Natural killer cell (primary cell): Measurements from ENCODE around the gene FOXP1. TPM values are rescaled to one million over a fixed set of nuclear protein-coding genes. Genes with fewer than 3 reads are reported as not detected.

ENCODE experiments used
- ATAC-seq, 3 donors: fragments of 150-1000 bp in 2 of 3; fragments of 200-7000 bp in 1 of 3; cut with Tn5 transposase; 1 replicate in 1 of 3; 2 replicates in 2 of 3; pipeline ENCODE4 v1.10.0; 2021; ENCODE audit warnings: mild to moderate bottlenecking in 2 of 3, moderate library complexity in 2 of 3
- DNase-seq, 2 donors: peaks; one replicate each; pipeline versions ENCODE4 v3.0.0 to v3.0.0-alpha.2; 2013 to 2021; ENCODE audit warnings: mixed read lengths in 1 of 2
- H3K27ac ChIP-seq: one replicate; pipeline ENCODE4 v1.5.1; 2013; ENCODE audit warnings: mild to moderate bottlenecking, low read length
- H3K27me3 ChIP-seq: one replicate; pipeline ENCODE4 v1.6.1; 2013; ENCODE audit warnings: low read length; ENCODE audit not compliant: control insufficient read depth, insufficient read depth
- H3K36me3 ChIP-seq: one replicate; pipeline ENCODE4 v1.6.1; 2013; ENCODE audit warnings: low read length; ENCODE audit not compliant: control insufficient read depth, insufficient read depth
- H3K4me1 ChIP-seq: one replicate; pipeline ENCODE4 v1.6.1; 2013; ENCODE audit warnings: low read length; ENCODE audit not compliant: control insufficient read depth, insufficient read depth
- H3K4me3 ChIP-seq: one replicate; pipeline ENCODE4 v1.5.1; 2013; ENCODE audit warnings: low read length
- H3K9me3 ChIP-seq: one replicate; pipeline ENCODE4 v1.6.1; 2013; ENCODE audit warnings: low read length; ENCODE audit not compliant: control insufficient read depth, insufficient read depth
- H3K27ac Mint-ChIP-seq, 2 donors: one replicate each; pipeline ENCODE4 v1.8.0; 2022; ENCODE audit warnings: mild to moderate bottlenecking in 2 of 2, mixed read lengths in 2 of 2, moderate library complexity in 1 of 2
- H3K27me3 Mint-ChIP-seq, 2 donors: one replicate each; pipeline ENCODE4 v1.8.0; 2022; ENCODE audit warnings: low read depth in 2 of 2, mixed read lengths in 2 of 2
- H3K36me3 Mint-ChIP-seq: one replicate; pipeline ENCODE4 v1.8.0; 2022; ENCODE audit warnings: mixed read lengths
- H3K4me1 Mint-ChIP-seq, 2 donors: one replicate each; pipeline ENCODE4 v1.8.0; 2022; ENCODE audit warnings: mixed read lengths in 2 of 2
- H3K4me3 Mint-ChIP-seq: one replicate; pipeline ENCODE4 v1.8.0; 2022; ENCODE audit warnings: mild to moderate bottlenecking, moderate library complexity, mixed read lengths
- H3K9me3 Mint-ChIP-seq, 2 donors: one replicate each; pipeline ENCODE4 v1.8.0; 2022; ENCODE audit warnings: mixed read lengths in 2 of 2
- WGBS: methylation state at CpG from one replicate; pipeline ENCODE4 v1.1.7; 2013; ENCODE audit warnings: missing lambda C conversion rate; ENCODE audit not compliant: insufficient coverage; 5-methylcytosine and 5-hydroxymethylcytosine counted together
- intact Hi-C: fragments of 100-400 bp; cut with micrococcal nuclease; formaldehyde crosslinking; loops from one replicate; pipeline ENCODE4 v1.14.2; 2022
- total RNA-seq, 4 donors: library from RNA; stranded (reverse); fragments of 120-200 nt in 1 of 4; gene quantifications; one replicate each; pipeline versions ENCODE4 v1.2.3 to v1.2.4, GENCODE V29; 2013 to 2022
- TF ChIP-seq, protein P1 (sequence below): fragments of 200-600 bp; IDR thresholded peaks from one replicate; pipeline ENCODE4 v1.8.0; 2022; ENCODE audit warnings: antibody characterized with exemption

The FOXP1 gene
- total RNA-seq, 3 donors from 2014 or later (not counting 1 experiment from before 2014, with no cell fraction given) = 166 to 185 (median 166) TPM

DNA sequence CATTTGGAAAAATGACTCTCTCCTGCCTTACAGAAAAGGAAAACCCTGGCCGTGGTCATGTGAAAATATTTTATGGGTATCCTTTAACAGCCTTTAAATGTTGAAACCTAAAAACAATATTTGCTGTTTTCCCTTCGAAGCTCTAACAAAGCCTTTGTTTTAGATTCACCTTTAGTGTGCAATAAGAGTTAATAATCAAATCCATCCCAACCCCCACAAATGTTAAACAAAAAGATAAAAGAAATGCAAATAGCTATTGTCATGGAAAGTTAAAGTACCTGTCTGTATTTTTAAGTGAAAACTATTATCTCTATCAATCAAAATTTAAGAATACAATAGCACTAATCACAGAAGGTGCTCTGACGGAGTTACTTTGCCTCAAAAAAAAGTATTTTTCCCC lies 279.3 kb downstream of the FOXP1 start:
- H3K9me3 ChIP-seq = no peaks in the 10 kb centered on the region
- ATAC-seq (no peak), DNase-seq (no peak)
- peak overlapping the region; percentile 41 for H3K4me3 ChIP-seq
- WGBS = 56% methylated on average over 2 of the region's 3 CpGs
- peak overlapping the region; percentile 23 for H3K27ac ChIP-seq
- Mint-ChIP-seq H3K27ac (peak overlapping the region in 1 of 2 donors; percentile 80), H3K4me1 (peaks cover 45 to 50% of the 10 kb centered on the region in 2 donors), H3K4me3 (peak overlapping the region; percentile 93), H3K9me3 (no peaks in the 10 kb centered on the region), H3K27me3 (no peaks in the 10 kb centered on the region), H3K36me3 (no peaks in the 10 kb centered on the region)
- H3K36me3 ChIP-seq = no peaks in the 10 kb centered on the region
- intact Hi-C loops = no loop called here
- H3K27me3 ChIP-seq = no peaks in the 10 kb centered on the region
- TF ChIP-seq, protein P1, sequence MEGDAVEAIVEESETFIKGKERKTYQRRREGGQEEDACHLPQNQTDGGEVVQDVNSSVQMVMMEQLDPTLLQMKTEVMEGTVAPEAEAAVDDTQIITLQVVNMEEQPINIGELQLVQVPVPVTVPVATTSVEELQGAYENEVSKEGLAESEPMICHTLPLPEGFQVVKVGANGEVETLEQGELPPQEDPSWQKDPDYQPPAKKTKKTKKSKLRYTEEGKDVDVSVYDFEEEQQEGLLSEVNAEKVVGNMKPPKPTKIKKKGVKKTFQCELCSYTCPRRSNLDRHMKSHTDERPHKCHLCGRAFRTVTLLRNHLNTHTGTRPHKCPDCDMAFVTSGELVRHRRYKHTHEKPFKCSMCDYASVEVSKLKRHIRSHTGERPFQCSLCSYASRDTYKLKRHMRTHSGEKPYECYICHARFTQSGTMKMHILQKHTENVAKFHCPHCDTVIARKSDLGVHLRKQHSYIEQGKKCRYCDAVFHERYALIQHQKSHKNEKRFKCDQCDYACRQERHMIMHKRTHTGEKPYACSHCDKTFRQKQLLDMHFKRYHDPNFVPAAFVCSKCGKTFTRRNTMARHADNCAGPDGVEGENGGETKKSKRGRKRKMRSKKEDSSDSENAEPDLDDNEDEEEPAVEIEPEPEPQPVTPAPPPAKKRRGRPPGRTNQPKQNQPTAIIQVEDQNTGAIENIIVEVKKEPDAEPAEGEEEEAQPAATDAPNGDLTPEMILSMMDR = no peak
- peaks cover 12% of the 10 kb centered on the region for H3K4me1 ChIP-seq

DNA sequence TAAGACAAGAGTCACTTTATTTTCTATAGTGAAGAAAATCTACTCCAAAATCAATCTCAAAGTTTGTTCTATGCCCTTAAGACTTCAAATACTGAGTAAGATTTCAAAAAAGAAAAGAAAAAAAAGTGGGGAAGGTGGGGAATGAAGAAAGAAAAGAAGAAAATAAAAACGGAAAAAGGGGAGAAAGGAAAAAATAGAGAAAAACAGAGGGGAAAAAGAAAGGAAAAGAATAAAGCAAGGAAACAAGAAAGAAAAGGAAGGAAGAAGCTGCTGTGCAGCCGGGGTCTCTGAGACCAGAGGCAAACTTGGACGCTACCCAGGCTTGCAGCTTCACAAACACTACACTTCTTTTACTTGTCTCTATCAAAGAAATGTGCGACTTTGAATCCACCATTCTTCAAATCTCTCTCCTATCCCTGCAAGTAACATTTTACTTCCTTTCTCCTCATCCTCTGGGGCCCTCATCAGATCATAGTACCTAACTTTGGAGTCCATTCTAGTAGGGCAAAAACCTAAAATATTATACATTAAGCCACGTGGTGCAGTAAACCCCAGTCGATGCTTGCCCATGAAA lies 279.8 kb downstream of the FOXP1 start:
- Mint-ChIP-seq H3K4me1 (peaks cover 40 to 45% of the 10 kb centered on the region in 2 donors), H3K36me3 (no peaks in the 10 kb centered on the region), H3K27me3 (no peaks in the 10 kb centered on the region), H3K9me3 (no peaks in the 10 kb centered on the region), H3K4me3 (peak overlapping the region; percentile 93), H3K27ac (peak overlapping the region in 1 of 2 donors; percentile 80)
- no peaks in the 10 kb centered on the region for H3K27me3 ChIP-seq
- H3K36me3 ChIP-seq = no peaks in the 10 kb centered on the region
- ATAC-seq = no peak
- TF ChIP-seq, protein P1 = no peak
- intact Hi-C loops = no loop called here
- peaks cover 12% of the 10 kb centered on the region for H3K4me1 ChIP-seq
- no peak overlapping the region for H3K4me3 ChIP-seq
- peak in 1 of 2 donors; percentile 41 for DNase-seq
- H3K9me3 ChIP-seq = no peaks in the 10 kb centered on the region
- no peak overlapping the region for H3K27ac ChIP-seq
- 56% methylated on average over 6 of the region's 6 CpGs for WGBS

DNA sequence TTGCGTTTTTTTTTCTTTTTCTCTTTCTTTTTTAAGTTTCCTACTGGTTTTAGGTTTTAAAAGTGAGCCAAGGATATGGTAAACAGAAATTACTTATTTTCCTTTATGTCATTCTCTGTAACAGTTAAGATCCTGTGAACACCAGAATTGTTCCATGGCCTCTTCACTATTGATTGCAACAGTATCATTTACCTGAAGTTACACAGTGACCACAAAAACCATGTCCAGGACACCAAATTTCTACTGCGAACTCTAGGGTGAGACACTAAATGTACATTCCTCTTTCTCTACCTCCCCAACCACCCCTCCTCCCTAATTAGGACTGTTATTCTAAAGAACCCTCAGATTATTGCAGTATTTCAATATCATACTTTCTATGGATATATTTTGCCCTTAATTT lies 280.9 kb downstream of the FOXP1 start:
- DNase-seq (no peak), ATAC-seq (no peak)
- no peaks in the 10 kb centered on the region for H3K36me3 ChIP-seq
- H3K4me1 ChIP-seq = peaks cover 12% of the 10 kb centered on the region
- intact Hi-C loops = no loop called here
- Mint-ChIP-seq H3K27ac (no peak overlapping the region), H3K4me1 (peaks cover 40 to 45% of the 10 kb centered on the region in 2 donors), H3K9me3 (no peaks in the 10 kb centered on the region), H3K27me3 (no peaks in the 10 kb centered on the region), H3K4me3 (peak overlapping the region; percentile 21), H3K36me3 (no peaks in the 10 kb centered on the region)
- H3K27ac ChIP-seq = no peak overlapping the region
- no peaks in the 10 kb centered on the region for H3K9me3 ChIP-seq
- H3K4me3 ChIP-seq = no peak overlapping the region
- H3K27me3 ChIP-seq = no peaks in the 10 kb centered on the region
- 56% methylated on average over 1 of the region's 2 CpGs for WGBS
- TF ChIP-seq, protein P1 = no peak

DNA sequence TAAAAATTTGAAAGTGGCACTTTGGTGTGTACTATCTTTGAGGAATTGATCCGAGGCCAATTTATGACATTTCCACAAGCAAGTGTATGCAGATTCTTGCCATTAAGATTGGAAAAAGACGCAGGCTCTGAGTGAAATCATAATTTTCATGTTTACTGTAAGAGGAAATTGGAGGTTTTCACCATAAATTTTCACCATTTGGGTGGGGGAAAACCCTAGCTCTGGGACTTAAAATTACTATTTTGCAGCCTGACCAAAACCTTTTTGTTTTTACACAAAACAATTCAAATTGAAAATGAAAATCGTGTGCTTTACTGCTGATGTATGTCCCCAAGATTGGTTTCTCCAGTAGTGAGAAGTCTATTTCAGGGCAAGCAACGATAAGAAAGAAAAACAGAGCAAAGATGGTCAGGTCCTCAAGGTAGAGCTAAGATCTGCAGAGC lies 282.6 kb downstream of the FOXP1 start:
- Mint-ChIP-seq H3K4me1 (peaks cover 34 to 37% of the 10 kb centered on the region in 2 donors), H3K36me3 (no peaks in the 10 kb centered on the region), H3K4me3 (peak overlapping the region; percentile 42), H3K27ac (no peak overlapping the region), H3K27me3 (no peaks in the 10 kb centered on the region), H3K9me3 (no peaks in the 10 kb centered on the region)
- H3K4me1 ChIP-seq = peaks cover 10% of the 10 kb centered on the region
- no peaks in the 10 kb centered on the region for H3K9me3 ChIP-seq
- H3K4me3 ChIP-seq = no peak overlapping the region
- intact Hi-C loops = no loop called here
- 22% methylated on average over 4 of the region's 4 CpGs for WGBS
- H3K27me3 ChIP-seq = no peaks in the 10 kb centered on the region
- TF ChIP-seq, protein P1 = no peak
- no peak for ATAC-seq
- no peak overlapping the region for H3K27ac ChIP-seq
- H3K36me3 ChIP-seq = no peaks in the 10 kb centered on the region
- DNase-seq = peak in 1 of 2 donors; percentile 29
